HL-60 (cell line): Measurements from ENCODE around the gene IL13RA1.

Source experiments
- DNase-seq, 2 experiments: peaks; one replicate each; pipeline ENCODE4 v3.0.0-alpha.2; 2010 to 2020; ENCODE audit warnings: low read depth in 1 of 2, low spot score in 1 of 2
- H3K27ac ChIP-seq: fragments of 250-450 bp; sonication (Bioruptor Pico); replicated peaks from 2 replicates; pipeline ENCODE4 v1.5.1; 2020; ENCODE audit warnings: mild to moderate bottlenecking, moderate library complexity
- H3K27me3 ChIP-seq: fragments of 250-450 bp; sonication (Bioruptor Pico); 2 replicates; pipeline ENCODE4 v1.5.1; 2021; ENCODE audit warnings: mild to moderate bottlenecking, moderate library complexity; ENCODE audit not compliant: insufficient read depth, poor library complexity, severe bottlenecking
- H3K4me3 ChIP-seq: replicated peaks from 2 replicates; pipeline ENCODE4 v1.5.1; 2011; ENCODE audit warnings: mild to moderate bottlenecking, control low read depth, low read length; ENCODE audit not compliant: insufficient read depth
- CTCF ChIP-seq: IDR thresholded peaks from one replicate; pipeline ENCODE4 v1.5.1; 2011; ENCODE audit warnings: low read length, control low read depth, inconsistent platforms; ENCODE audit not compliant: insufficient read depth
- GABPA ChIP-seq: IDR thresholded peaks from 2 replicates; pipeline ENCODE4 v1.6.1; 2012; ENCODE audit warnings: low read depth
- POLR2AphosphoS5 ChIP-seq: IDR thresholded peaks from 2 replicates; pipeline ENCODE4 v1.6.1; 2012; ENCODE audit warnings: low read depth
- REST ChIP-seq: IDR thresholded peaks from 2 replicates; pipeline ENCODE4 v1.6.1; 2012; ENCODE audit warnings: low read depth; ENCODE audit not compliant: insufficient replicate concordance
- SPI1 ChIP-seq: IDR thresholded peaks from 2 replicates; pipeline ENCODE4 v1.6.1; 2012; ENCODE audit warnings: low read depth, mild to moderate bottlenecking, borderline replicate concordance

The IL13RA1 gene

GRCh38 chrX:118780509-118780908 is 53.1 kb downstream of the IL13RA1 start:
- no peaks in the 10 kb centered on the region for H3K27me3 ChIP-seq
- no peak overlapping the region for H3K4me3 ChIP-seq
- H3K27ac ChIP-seq: no peak overlapping the region
- DNase-seq: no peak
- no peak for TF ChIP-seq REST
- TF ChIP-seq POLR2AphosphoS5: no peak
- no peak for TF ChIP-seq CTCF
- no peak for TF ChIP-seq GABPA
- TF ChIP-seq SPI1: no peak

GRCh38 chrX:118780911-118781310 is 53.5 kb downstream of the IL13RA1 start:
- no peak for TF ChIP-seq CTCF
- TF ChIP-seq POLR2AphosphoS5: no peak
- no peak for TF ChIP-seq SPI1
- TF ChIP-seq REST: no peak
- no peak for TF ChIP-seq GABPA
- no peak for DNase-seq
- H3K27me3 ChIP-seq: no peaks in the 10 kb centered on the region
- H3K27ac ChIP-seq: no peak overlapping the region
- H3K4me3 ChIP-seq: no peak overlapping the region

GRCh38 chrX:118795528-118796280 is 68.3 kb downstream of the IL13RA1 start:
- Histone ChIP-seq H3K27me3 (no peaks in the 10 kb centered on the region), H3K4me3 (no peak overlapping the region), H3K27ac (no peak overlapping the region)
- no peak for DNase-seq
- no peak for TF ChIP-seq POLR2AphosphoS5
- TF ChIP-seq CTCF: no peak
- no peak for TF ChIP-seq REST
- TF ChIP-seq SPI1: no peak
- no peak for TF ChIP-seq GABPA
